OCI-M2 (cell line): Measurements from ENCODE around the gene BICD2.
"Not testable (repeated sequence)": the region's sequence is repeated elsewhere in the genome, so short reads cannot be mapped to it uniquely, and the experiment has no call there.

Experiments
- DNase-seq: peaks from one replicate; lab custom pipeline; 2025; ENCODE audit not compliant: unreplicated experiment; lab: John Stamatoyannopoulos, UW

Gene BICD2

GRCh38 chr9:92764381-92764987 is at the start of gene BICD2:
Gene BICD2, minus strand, starts transcription at chr9:92764833. Its CDS starts 89 bp downstream, at chr9:92764744.
- DNase-seq = no peak

- not testable (repeated sequence) for DNase-seq
Observed at GRCh38 chr9:92809629-92810326, 45.1 kb upstream of the BICD2 start.

GRCh38 chr9:92808726-92809451 is 44.3 kb upstream of the BICD2 start:
- DNase-seq = no peak

- DNase-seq = no peak
Observed at GRCh38 chr9:92807757-92808725, 43.4 kb upstream of the BICD2 start.

GRCh38 chr9:92807031-92807756 is 42.6 kb upstream of the BICD2 start:
- no peak for DNase-seq

- DNase-seq = no peak
Observed at GRCh38 chr9:92804727-92805126, 40.1 kb upstream of the BICD2 start.

GRCh38 chr9:92798358-92798757 is 33.7 kb upstream of the BICD2 start:
- no peak for DNase-seq

- not testable (repeated sequence) for DNase-seq
Observed at GRCh38 chr9:92796337-92796804, 31.7 kb upstream of the BICD2 start.

- no peak for DNase-seq
Observed at GRCh38 chr9:92795598-92796336, 31.1 kb upstream of the BICD2 start.

- DNase-seq = no peak
Observed at GRCh38 chr9:92795000-92795399, 30.4 kb upstream of the BICD2 start.

GRCh38 chr9:92794426-92794825 is 29.8 kb upstream of the BICD2 start:
- no peak for DNase-seq

GRCh38 chr9:92790542-92791527 is 26.2 kb upstream of the BICD2 start:
- peak; percentile 63 for DNase-seq

- no peak for DNase-seq
Observed at GRCh38 chr9:92786298-92786697, 21.7 kb upstream of the BICD2 start.

GRCh38 chr9:92781899-92782298 is 17.3 kb upstream of the BICD2 start:
- no peak for DNase-seq

GRCh38 chr9:92780206-92780605 is 15.6 kb upstream of the BICD2 start:
- DNase-seq = no peak

GRCh38 chr9:92775466-92775865 is 10.8 kb upstream of the BICD2 start:
- no peak for DNase-seq

- no peak for DNase-seq
Observed at GRCh38 chr9:92774274-92774673, 9.6 kb upstream of the BICD2 start.

- no peak for DNase-seq
Observed at GRCh38 chr9:92773810-92774209, 9.2 kb upstream of the BICD2 start.
